ENCODE measurements around the gene MTHFS. TPM values are rescaled to one million over a fixed set of nuclear protein-coding genes. Genes with fewer than 3 reads are reported as not detected.

Gene MTHFS
- total RNA-seq, 2 experiments from 2014 or later, result 46.2 to 49.4 TPM

- intact Hi-C loops (cut with micrococcal nuclease), result no loop called here
- no peak overlapping the region for H3K27ac Mint-ChIP-seq
- H3K4me1 Mint-ChIP-seq (ENCODE audit: low read depth), result no peaks in the 10 kb centered on the region
- DNase-seq, result no peak
- no peaks in the 10 kb centered on the region for H3K27me3 Mint-ChIP-seq
- ChIA-PET CTCF (interaction anchor here (1.2 kb wide), 1 partner anchor 451 kb away, joined by 3 read pairs; no protein-coding TSS in a partner anchor), POLR2A (no interaction called here)
- peaks cover 2% of the 10 kb centered on the region for H3K9me3 Mint-ChIP-seq
- H3K4me3 Mint-ChIP-seq, result no peak overlapping the region
- H3K36me3 Mint-ChIP-seq, result peaks cover 13% of the 10 kb centered on the region
These were observed 65.2 kb downstream of the MTHFS start for GRCh38 chr15:79831604-79832003.

GRCh38 chr15:79829950-79830349 lies 66.9 kb downstream of the MTHFS start:
- ChIA-PET POLR2A (no interaction called here), CTCF (no interaction called here)
- no peak overlapping the region for H3K4me3 Mint-ChIP-seq
- H3K4me1 Mint-ChIP-seq (ENCODE audit: low read depth), result no peaks in the 10 kb centered on the region
- H3K27me3 Mint-ChIP-seq, result no peaks in the 10 kb centered on the region
- DNase-seq, result no peak
- H3K9me3 Mint-ChIP-seq, result peaks cover 2% of the 10 kb centered on the region
- intact Hi-C loops (cut with micrococcal nuclease), result no loop called here
- H3K36me3 Mint-ChIP-seq, result peaks cover 9% of the 10 kb centered on the region
- no peak overlapping the region for H3K27ac Mint-ChIP-seq

GRCh38 chr15:79828447-79828846 lies 68.4 kb downstream of the MTHFS start:
- Mint-ChIP-seq H3K4me1 (ENCODE audit: low read depth) (no peaks in the 10 kb centered on the region), H3K36me3 (peaks cover 2% of the 10 kb centered on the region), H3K27me3 (no peaks in the 10 kb centered on the region), H3K9me3 (peaks cover 2% of the 10 kb centered on the region), H3K4me3 (no peak overlapping the region), H3K27ac (no peak overlapping the region)
- intact Hi-C loops (cut with micrococcal nuclease), result no loop called here
- CTCF ChIA-PET, result no interaction called here
- no peak for DNase-seq
- POLR2A ChIA-PET, result no interaction called here

- Mint-ChIP-seq H3K36me3 (no peaks in the 10 kb centered on the region), H3K9me3 (peaks cover 2% of the 10 kb centered on the region), H3K27me3 (no peaks in the 10 kb centered on the region), H3K4me3 (no peak overlapping the region), H3K27ac (no peak overlapping the region), H3K4me1 (ENCODE audit: low read depth) (no peaks in the 10 kb centered on the region)
- no peak for DNase-seq
- POLR2A ChIA-PET, result no interaction called here
- intact Hi-C loops (cut with micrococcal nuclease), result no loop called here
- CTCF ChIA-PET, result no interaction called here
These were observed 70.0 kb downstream of the MTHFS start for GRCh38 chr15:79826800-79827199.

GRCh38 chr15:79824136-79824701 lies 72.6 kb downstream of the MTHFS start:
- DNase-seq, result no peak
- H3K27ac Mint-ChIP-seq, result no peak overlapping the region
- H3K36me3 Mint-ChIP-seq, result no peaks in the 10 kb centered on the region
- H3K4me1 Mint-ChIP-seq (ENCODE audit: low read depth), result no peaks in the 10 kb centered on the region
- POLR2A ChIA-PET, result no interaction called here
- no peaks in the 10 kb centered on the region for H3K27me3 Mint-ChIP-seq
- H3K9me3 Mint-ChIP-seq, result peaks cover 9% of the 10 kb centered on the region
- H3K4me3 Mint-ChIP-seq, result no peak overlapping the region
- intact Hi-C loops (cut with micrococcal nuclease), result no loop called here
- CTCF ChIA-PET, result no interaction called here

GRCh38 chr15:79820820-79821219 lies 76.0 kb downstream of the MTHFS start:
- no peak for DNase-seq
- H3K9me3 Mint-ChIP-seq, result peaks cover 7% of the 10 kb centered on the region
- no peak overlapping the region for H3K27ac Mint-ChIP-seq
- H3K4me1 Mint-ChIP-seq (ENCODE audit: low read depth), result no peaks in the 10 kb centered on the region
- no peaks in the 10 kb centered on the region for H3K27me3 Mint-ChIP-seq
- CTCF ChIA-PET, result no interaction called here
- intact Hi-C loops (cut with micrococcal nuclease), result no loop called here
- POLR2A ChIA-PET, result no interaction called here
- no peak overlapping the region for H3K4me3 Mint-ChIP-seq
- peaks cover 2% of the 10 kb centered on the region for H3K36me3 Mint-ChIP-seq

- no peak for DNase-seq
- H3K4me3 Mint-ChIP-seq, result no peak overlapping the region
- POLR2A ChIA-PET, result no interaction called here
- H3K27me3 Mint-ChIP-seq, result no peaks in the 10 kb centered on the region
- peaks cover 2% of the 10 kb centered on the region for H3K36me3 Mint-ChIP-seq
- CTCF ChIA-PET, result no interaction called here
- no peaks in the 10 kb centered on the region for H3K4me1 Mint-ChIP-seq (ENCODE audit: low read depth)
- peaks cover 7% of the 10 kb centered on the region for H3K9me3 Mint-ChIP-seq
- no peak overlapping the region for H3K27ac Mint-ChIP-seq
- intact Hi-C loops (cut with micrococcal nuclease), result no loop called here
These were observed 76.6 kb downstream of the MTHFS start for GRCh38 chr15:79820176-79820575.

- no peaks in the 10 kb centered on the region for H3K4me1 Mint-ChIP-seq (ENCODE audit: low read depth)
- peaks cover 7% of the 10 kb centered on the region for H3K9me3 Mint-ChIP-seq
- intact Hi-C loops (cut with micrococcal nuclease), result no loop called here
- ChIA-PET CTCF (no interaction called here), POLR2A (no interaction called here)
- H3K36me3 Mint-ChIP-seq, result peaks cover 2% of the 10 kb centered on the region
- no peak for DNase-seq
- H3K27ac Mint-ChIP-seq, result no peak overlapping the region
- H3K27me3 Mint-ChIP-seq, result no peaks in the 10 kb centered on the region
- H3K4me3 Mint-ChIP-seq, result no peak overlapping the region
These were observed 80.2 kb downstream of the MTHFS start for GRCh38 chr15:79816571-79816970.

GRCh38 chr15:79815468-79815867 lies 81.3 kb downstream of the MTHFS start:
- H3K4me1 Mint-ChIP-seq (ENCODE audit: low read depth), result no peaks in the 10 kb centered on the region
- peaks cover 4% of the 10 kb centered on the region for H3K9me3 Mint-ChIP-seq
- DNase-seq, result no peak
- peaks cover 2% of the 10 kb centered on the region for H3K36me3 Mint-ChIP-seq
- H3K27ac Mint-ChIP-seq, result no peak overlapping the region
- H3K27me3 Mint-ChIP-seq, result no peaks in the 10 kb centered on the region
- intact Hi-C loops (cut with micrococcal nuclease), result no loop called here
- H3K4me3 Mint-ChIP-seq, result no peak overlapping the region
- ChIA-PET POLR2A (no interaction called here), CTCF (no interaction called here)

- H3K27me3 Mint-ChIP-seq, result peaks cover 2% of the 10 kb centered on the region
- H3K36me3 Mint-ChIP-seq, result peaks cover 2% of the 10 kb centered on the region
- no peaks in the 10 kb centered on the region for H3K9me3 Mint-ChIP-seq
- no peak for DNase-seq
- intact Hi-C loops (cut with micrococcal nuclease), result no loop called here
- H3K4me1 Mint-ChIP-seq (ENCODE audit: low read depth), result no peaks in the 10 kb centered on the region
- ChIA-PET POLR2A (no interaction called here), CTCF (no interaction called here)
- H3K4me3 Mint-ChIP-seq, result no peak overlapping the region
- H3K27ac Mint-ChIP-seq, result no peak overlapping the region
These were observed 84.3 kb downstream of the MTHFS start for GRCh38 chr15:79812541-79812940.

- Mint-ChIP-seq H3K27ac (no peak overlapping the region), H3K4me3 (no peak overlapping the region), H3K27me3 (peaks cover 2% of the 10 kb centered on the region), H3K36me3 (peaks cover 2% of the 10 kb centered on the region), H3K9me3 (no peaks in the 10 kb centered on the region), H3K4me1 (ENCODE audit: low read depth) (no peaks in the 10 kb centered on the region)
- CTCF ChIA-PET, result no interaction called here
- DNase-seq, result no peak
- intact Hi-C loops (cut with micrococcal nuclease), result no loop called here
- POLR2A ChIA-PET, result no interaction called here
These were observed 85.1 kb downstream of the MTHFS start for GRCh38 chr15:79811406-79812405.

- Mint-ChIP-seq H3K27me3 (peaks cover 2% of the 10 kb centered on the region), H3K36me3 (peaks cover 2% of the 10 kb centered on the region), H3K4me1 (ENCODE audit: low read depth) (no peaks in the 10 kb centered on the region), H3K9me3 (no peaks in the 10 kb centered on the region), H3K4me3 (no peak overlapping the region), H3K27ac (no peak overlapping the region)
- intact Hi-C loops (cut with micrococcal nuclease), result no loop called here
- POLR2A ChIA-PET, result no interaction called here
- no peak for DNase-seq
- CTCF ChIA-PET, result interaction anchor here (1.7 kb wide), 1 partner anchor 423 kb away, joined by 5 read pairs; no protein-coding TSS in a partner anchor
These were observed 92.0 kb downstream of the MTHFS start for GRCh38 chr15:79804838-79805237.

GRCh38 chr15:79798311-79798710 lies 98.5 kb downstream of the MTHFS start:
- intact Hi-C loops (cut with micrococcal nuclease), result no loop called here
- H3K36me3 Mint-ChIP-seq, result no peaks in the 10 kb centered on the region
- CTCF ChIA-PET, result interaction anchor here (1.2 kb wide), 1 partner anchor 55 kb away, joined by 4 read pairs; no protein-coding TSS in a partner anchor

More at GRCh38 chr15:79798311-79798710, 98.5 kb downstream of the MTHFS start:
- Mint-ChIP-seq H3K27ac (no peak overlapping the region), H3K4me3 (no peak overlapping the region), H3K27me3 (no peaks in the 10 kb centered on the region), H3K4me1 (ENCODE audit: low read depth) (no peaks in the 10 kb centered on the region), H3K9me3 (no peaks in the 10 kb centered on the region)
- no peak for DNase-seq
- POLR2A ChIA-PET, result no interaction called here
